Left lobe of liver (tissue), 2 donors: ENCODE data around the gene QSOX1. TPM values are rescaled to one million over a fixed set of nuclear protein-coding genes. Genes with fewer than 3 reads are reported as not detected.

ENCODE experiments used
- ATAC-seq: fragments of 200-7000 bp; cut with Tn5 transposase; one replicate; pipeline ENCODE4 v1.9.1; 2020; ENCODE audit warnings: mild to moderate bottlenecking, moderate library complexity
- DNase-seq: peaks from one replicate; pipeline ENCODE4 v3.0.0-alpha.2; 2020; ENCODE audit warnings: low spot score
- total RNA-seq: library from RNA; stranded (reverse); gene quantifications from one replicate; pipeline ENCODE4 v1.2.1, GENCODE V29; 2021
- donor health status: DM: no; HTN: no; CAD: no; lungs with moderate emphysema.
- donor health status: DM: no; HTN: yes; CAD: no.

The QSOX1 gene
- total RNA-seq, 1 donor from 2014 or later: 41.1 TPM

- no peak for ATAC-seq
Observed at GRCh38 chr1:180248731-180249681, 94.3 kb downstream of the QSOX1 start.

GRCh38 chr1:180249725-180250498, 95.2 kb downstream of the QSOX1 start:
- ATAC-seq: no peak

More at GRCh38 chr1:180248731-180249681, 94.3 kb downstream of the QSOX1 start:
- DNase-seq: no peak

GRCh38 chr1:180250499-180250770, 95.8 kb downstream of the QSOX1 start:
- ATAC-seq (no peak), DNase-seq (no peak)

More at GRCh38 chr1:180249725-180250498, 95.2 kb downstream of the QSOX1 start:
- DNase-seq: no peak

GRCh38 chr1:180250883-180251509, 96.3 kb downstream of the QSOX1 start:
- no peak for DNase-seq
- no peak for ATAC-seq

GRCh38 chr1:180251526-180252305, 97.0 kb downstream of the QSOX1 start:
- no peak for ATAC-seq
- DNase-seq: no peak

- peak; percentile 75 for DNase-seq
- peak; percentile 92 for ATAC-seq
Observed at GRCh38 chr1:180252638-180253536, 98.2 kb downstream of the QSOX1 start.

Other genes starting within 250 kb of the QSOX1 start
- gene CEP350, start 200.1 kb upstream of the QSOX1 start, total RNA-seq: 18.0 TPM
- 0.10 TPM for gene LHX4, start 75.4 kb downstream of the QSOX1 start, total RNA-seq